ENCODE results near the gene CD300A.
A peak's percentile ranks its signal among the peaks of the same experiment; 100 is the strongest.
"Not testable (repeated sequence)": the region's sequence is repeated elsewhere in the genome, so short reads cannot be mapped to it uniquely, and the experiment has no call there.

CD300A gene

DNA sequence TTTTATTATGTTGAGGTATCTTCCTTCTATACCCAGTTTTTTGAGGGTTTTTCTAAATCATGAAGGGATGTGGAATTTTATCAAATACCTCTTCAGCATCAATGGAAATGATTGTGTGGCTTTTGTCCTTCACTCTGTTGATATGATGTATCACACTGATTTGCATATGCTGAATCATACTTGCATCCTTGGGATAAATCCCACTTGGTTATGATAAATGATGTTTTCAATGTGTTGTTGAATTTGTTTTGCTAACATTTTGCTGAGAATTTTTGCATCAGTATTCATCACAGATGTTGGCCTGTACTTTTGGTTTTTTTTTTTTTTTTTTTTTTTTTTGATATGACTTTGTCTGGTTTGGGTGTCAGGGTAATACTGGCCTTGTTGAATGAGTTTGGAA is 41.7 kb downstream of the CD300A start:
- no peak overlapping the region for H3K27ac ChIP-seq (ENCODE audit: low read depth, low read length)
- H3K4me3 ChIP-seq (ENCODE audit: low read depth, low read length) = no peak overlapping the region
- H3K79me2 ChIP-seq (ENCODE audit: control insufficient read depth, insufficient read depth, low read length, unreplicated experiment) = no peaks in the 10 kb centered on the region
- H3K36me3 ChIP-seq (ENCODE audit: insufficient read depth, low read length) = no peaks in the 10 kb centered on the region
- H3K4me1 ChIP-seq (ENCODE audit: control insufficient read depth, insufficient read depth, low read length, unreplicated experiment) = peaks cover 3% of the 10 kb centered on the region
- H3K27me3 ChIP-seq (ENCODE audit: insufficient read depth, low read length) = no peaks in the 10 kb centered on the region
- H2AFZ ChIP-seq (ENCODE audit: low read length, unreplicated experiment) = no peak overlapping the region

DNA sequence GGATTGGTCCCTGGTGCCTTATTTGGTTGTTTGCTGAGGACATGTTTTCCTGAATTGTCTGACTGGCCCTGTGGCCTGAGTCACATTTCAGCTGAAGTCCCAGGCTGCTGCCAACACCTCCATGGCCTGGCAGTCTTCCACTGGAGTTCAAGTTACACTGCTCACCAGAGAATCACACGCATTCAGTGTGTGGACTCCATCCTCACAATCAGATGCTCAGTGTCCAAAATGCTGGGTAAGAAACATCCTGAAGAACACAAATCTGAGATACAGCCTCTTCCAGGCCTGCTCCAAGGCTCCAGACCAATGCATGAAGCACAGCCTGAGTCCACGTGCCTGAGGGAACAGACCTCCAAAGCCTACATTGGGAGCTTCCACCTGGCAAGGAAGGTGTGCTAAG is 45.6 kb downstream of the CD300A start:
- H3K79me2 ChIP-seq (ENCODE audit: control insufficient read depth, insufficient read depth, low read length, unreplicated experiment) = no peaks in the 10 kb centered on the region
- peak overlapping the region; percentile 70 for H3K27ac ChIP-seq (ENCODE audit: low read depth, low read length)
- H3K4me1 ChIP-seq (ENCODE audit: control insufficient read depth, insufficient read depth, low read length, unreplicated experiment) = peaks cover 3% of the 10 kb centered on the region
- no peak overlapping the region for H3K4me3 ChIP-seq (ENCODE audit: low read depth, low read length)
- H2AFZ ChIP-seq (ENCODE audit: low read length, unreplicated experiment) = no peak overlapping the region
- H3K27me3 ChIP-seq (ENCODE audit: insufficient read depth, low read length) = no peaks in the 10 kb centered on the region
- H3K36me3 ChIP-seq (ENCODE audit: insufficient read depth, low read length) = no peaks in the 10 kb centered on the region

- Histone ChIP-seq H2AFZ (ENCODE audit: low read length, unreplicated experiment) (no peak overlapping the region), H3K27me3 (ENCODE audit: insufficient read depth, low read length) (no peaks in the 10 kb centered on the region), H3K27ac (ENCODE audit: low read depth, low read length) (peak overlapping the region; percentile 70), H3K4me3 (ENCODE audit: low read depth, low read length) (no peak overlapping the region), H3K4me1 (ENCODE audit: control insufficient read depth, insufficient read depth, low read length, unreplicated experiment) (peaks cover 3% of the 10 kb centered on the region), H3K36me3 (ENCODE audit: insufficient read depth, low read length) (no peaks in the 10 kb centered on the region), H3K79me2 (ENCODE audit: control insufficient read depth, insufficient read depth, low read length, unreplicated experiment) (no peaks in the 10 kb centered on the region)
Observed at GRCh38 chr17:74512624-74513091, 46.2 kb downstream of the CD300A start.

- Histone ChIP-seq H3K36me3 (ENCODE audit: insufficient read depth, low read length) (no peaks in the 10 kb centered on the region), H3K79me2 (ENCODE audit: control insufficient read depth, insufficient read depth, low read length, unreplicated experiment) (no peaks in the 10 kb centered on the region), H2AFZ (ENCODE audit: low read length, unreplicated experiment) (no peak overlapping the region), H3K27ac (ENCODE audit: low read depth, low read length) (peak overlapping the region; percentile 44; the same call in 1 of the 2 replicates), H3K27me3 (ENCODE audit: insufficient read depth, low read length) (no peaks in the 10 kb centered on the region), H3K4me3 (ENCODE audit: low read depth, low read length) (no peak overlapping the region), H3K4me1 (ENCODE audit: control insufficient read depth, insufficient read depth, low read length, unreplicated experiment) (peaks cover 3% of the 10 kb centered on the region)
Observed at GRCh38 chr17:74513987-74514631, 47.7 kb downstream of the CD300A start.

DNA sequence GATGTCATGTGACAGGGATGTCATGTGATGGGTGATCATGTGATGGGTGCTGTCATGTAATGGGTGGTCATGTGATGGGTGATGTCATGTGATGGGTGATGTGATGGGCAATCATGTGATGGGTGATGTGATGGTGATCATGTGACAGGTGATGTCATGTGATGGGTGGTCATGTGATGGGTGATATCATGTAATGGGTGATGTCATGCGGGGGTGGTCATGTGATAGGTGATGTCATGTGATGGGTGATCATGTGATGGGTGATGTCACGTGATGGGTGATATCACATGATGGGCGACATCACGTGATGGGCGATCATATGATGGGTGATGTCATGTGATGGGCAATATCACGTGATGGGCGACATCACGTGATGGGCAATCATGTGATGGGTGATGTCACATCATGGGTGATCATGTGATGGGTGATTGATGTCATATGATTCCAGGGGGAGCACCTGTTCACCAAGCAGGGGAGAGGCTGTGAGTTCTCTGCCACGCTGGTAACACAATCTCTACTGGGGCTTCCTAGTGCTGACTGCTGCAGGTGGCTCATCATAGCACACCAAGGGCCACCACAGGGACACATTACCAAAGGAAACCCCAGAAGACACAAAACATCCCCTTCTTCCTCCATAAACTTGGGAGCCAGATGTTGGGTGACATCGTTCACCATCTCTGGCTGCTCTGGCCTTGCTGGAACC is 48.3 kb downstream of the CD300A start:
- Histone ChIP-seq H3K79me2 (ENCODE audit: control insufficient read depth, insufficient read depth, low read length, unreplicated experiment) (no peaks in the 10 kb centered on the region), H3K4me1 (ENCODE audit: control insufficient read depth, insufficient read depth, low read length, unreplicated experiment) (peaks cover 3% of the 10 kb centered on the region), H3K36me3 (ENCODE audit: insufficient read depth, low read length) (no peaks in the 10 kb centered on the region), H3K27me3 (ENCODE audit: insufficient read depth, low read length) (no peaks in the 10 kb centered on the region), H3K4me3 (ENCODE audit: low read depth, low read length) (no peak overlapping the region), H2AFZ (ENCODE audit: low read length, unreplicated experiment) (no peak overlapping the region), H3K27ac (ENCODE audit: low read depth, low read length) (peak overlapping the region; percentile 44; the same call in 1 of the 2 replicates)

GRCh38 chr17:74515941-74516340 is 49.5 kb downstream of the CD300A start:
- H3K27me3 ChIP-seq (ENCODE audit: insufficient read depth, low read length) = no peaks in the 10 kb centered on the region
- no peaks in the 10 kb centered on the region for H3K79me2 ChIP-seq (ENCODE audit: control insufficient read depth, insufficient read depth, low read length, unreplicated experiment)
- H2AFZ ChIP-seq (ENCODE audit: low read length, unreplicated experiment) = no peak overlapping the region
- peaks cover 3% of the 10 kb centered on the region for H3K4me1 ChIP-seq (ENCODE audit: control insufficient read depth, insufficient read depth, low read length, unreplicated experiment)
- no peak overlapping the region for H3K27ac ChIP-seq (ENCODE audit: low read depth, low read length)
- no peaks in the 10 kb centered on the region for H3K36me3 ChIP-seq (ENCODE audit: insufficient read depth, low read length)
- no peak overlapping the region for H3K4me3 ChIP-seq (ENCODE audit: low read depth, low read length)

DNA sequence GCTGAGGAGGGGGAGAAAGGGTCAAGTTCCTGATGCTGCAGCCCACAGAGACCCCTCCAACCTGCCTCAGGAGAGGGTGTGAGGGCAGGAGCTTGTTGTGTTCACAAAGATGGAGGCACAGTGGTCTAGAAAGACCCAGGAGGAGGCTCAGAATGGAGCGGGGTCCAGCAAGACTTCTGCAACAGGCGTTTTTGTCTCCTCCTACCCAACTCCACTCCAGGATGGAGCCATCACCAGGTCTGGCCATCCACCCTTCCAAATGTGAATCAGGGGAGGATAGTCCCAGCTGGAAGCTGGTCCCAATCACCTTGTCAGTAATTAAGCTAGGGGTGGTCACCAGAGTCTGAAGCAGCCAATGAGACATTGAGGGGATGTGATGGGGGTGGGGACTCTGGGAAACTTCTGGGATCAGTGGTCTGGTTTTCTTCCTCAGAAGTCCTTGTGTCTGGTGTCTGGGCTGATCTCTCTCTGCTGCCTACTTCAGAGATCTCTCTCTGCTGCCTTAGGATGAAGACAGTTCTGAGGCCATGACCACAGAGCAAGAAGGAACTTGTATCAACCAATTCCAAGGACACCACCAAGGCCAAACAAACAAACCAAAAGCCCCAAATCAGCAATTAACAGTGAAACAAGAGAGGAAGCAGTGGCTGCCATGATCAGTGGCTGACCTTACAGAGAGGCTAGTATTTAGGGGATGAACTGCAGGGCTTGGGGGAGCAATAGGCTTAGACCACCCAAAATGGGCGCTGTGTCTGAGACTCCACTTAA is 50.3 kb downstream of the CD300A start:
- H3K79me2 ChIP-seq (ENCODE audit: control insufficient read depth, insufficient read depth, low read length, unreplicated experiment) = no peaks in the 10 kb centered on the region
- no peak overlapping the region for H3K4me3 ChIP-seq (ENCODE audit: low read depth, low read length)
- no peaks in the 10 kb centered on the region for H3K27me3 ChIP-seq (ENCODE audit: insufficient read depth, low read length)
- no peak overlapping the region for H3K27ac ChIP-seq (ENCODE audit: low read depth, low read length)
- H3K4me1 ChIP-seq (ENCODE audit: control insufficient read depth, insufficient read depth, low read length, unreplicated experiment) = peaks cover 3% of the 10 kb centered on the region
- no peak overlapping the region for H2AFZ ChIP-seq (ENCODE audit: low read length, unreplicated experiment)
- no peaks in the 10 kb centered on the region for H3K36me3 ChIP-seq (ENCODE audit: insufficient read depth, low read length)

DNA sequence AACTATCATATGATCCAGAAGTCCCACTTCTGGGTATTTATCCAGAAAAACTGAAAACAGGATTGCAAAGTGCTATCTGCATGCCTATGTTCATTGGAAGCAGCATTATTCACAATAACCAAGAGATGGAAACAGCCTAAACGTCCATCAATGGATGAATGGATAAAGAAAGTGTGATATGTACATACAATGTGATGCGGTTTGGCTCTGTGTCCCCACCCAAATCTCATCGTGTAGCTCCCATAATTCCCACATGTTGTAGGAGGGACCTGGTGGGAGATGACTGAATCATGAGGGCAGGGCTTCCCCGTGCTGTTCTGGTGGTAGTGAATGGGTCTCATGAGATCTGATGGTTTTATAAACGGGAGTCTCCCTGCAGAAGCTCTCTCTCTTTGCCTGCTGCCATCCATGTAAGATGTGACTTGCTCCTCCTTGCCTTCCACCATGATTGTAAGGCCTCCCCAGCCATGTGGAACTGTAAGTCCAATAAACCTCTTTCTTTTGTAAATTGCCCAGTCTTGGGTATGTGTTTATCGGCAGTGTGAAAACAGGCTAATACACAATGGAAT is 52.1 kb downstream of the CD300A start:
- H3K79me2 ChIP-seq (ENCODE audit: control insufficient read depth, insufficient read depth, low read length, unreplicated experiment); H3K27me3 ChIP-seq (ENCODE audit: insufficient read depth, low read length); H3K4me1 ChIP-seq (ENCODE audit: control insufficient read depth, insufficient read depth, low read length, unreplicated experiment); H3K27ac ChIP-seq (ENCODE audit: low read depth, low read length); H3K4me3 ChIP-seq (ENCODE audit: low read depth, low read length); H2AFZ ChIP-seq (ENCODE audit: low read length, unreplicated experiment); H3K36me3 ChIP-seq (ENCODE audit: insufficient read depth, low read length): not testable (repeated sequence)

GRCh38 chr17:74520016-74520434 is 53.6 kb downstream of the CD300A start:
- H3K27me3 ChIP-seq (ENCODE audit: insufficient read depth, low read length) = 0 out of 2 replicates have a peak, but pooled peaks cover 3% of the 10 kb centered on the region
- H3K4me3 ChIP-seq (ENCODE audit: low read depth, low read length) = no peak overlapping the region
- H3K79me2 ChIP-seq (ENCODE audit: control insufficient read depth, insufficient read depth, low read length, unreplicated experiment) = no peaks in the 10 kb centered on the region
- no peaks in the 10 kb centered on the region for H3K36me3 ChIP-seq (ENCODE audit: insufficient read depth, low read length)
- no peak overlapping the region for H3K27ac ChIP-seq (ENCODE audit: low read depth, low read length)
- H3K4me1 ChIP-seq (ENCODE audit: control insufficient read depth, insufficient read depth, low read length, unreplicated experiment) = no peaks in the 10 kb centered on the region
- no peak overlapping the region for H2AFZ ChIP-seq (ENCODE audit: low read length, unreplicated experiment)

GRCh38 chr17:74520790-74521480 is 54.5 kb downstream of the CD300A start:
- H3K27ac ChIP-seq (ENCODE audit: low read depth, low read length) = no peak overlapping the region
- no peaks in the 10 kb centered on the region for H3K4me1 ChIP-seq (ENCODE audit: control insufficient read depth, insufficient read depth, low read length, unreplicated experiment)
- no peak overlapping the region for H2AFZ ChIP-seq (ENCODE audit: low read length, unreplicated experiment)
- H3K27me3 ChIP-seq (ENCODE audit: insufficient read depth, low read length) = 0 out of 2 replicates have a peak, but pooled peaks cover 3% of the 10 kb centered on the region
- no peaks in the 10 kb centered on the region for H3K79me2 ChIP-seq (ENCODE audit: control insufficient read depth, insufficient read depth, low read length, unreplicated experiment)
- no peak overlapping the region for H3K4me3 ChIP-seq (ENCODE audit: low read depth, low read length)
- no peaks in the 10 kb centered on the region for H3K36me3 ChIP-seq (ENCODE audit: insufficient read depth, low read length)
